Loucy (cell line): ENCODE measurements around the gene SEPTIN6.

Experiments used
- CTCF ChIP-seq: fragments of 200-600 bp; sonication (generic); conservative IDR thresholded peaks from 2 replicates; pipeline ENCODE4 v1.5.1; 2014; ENCODE audit warnings: mild to moderate bottlenecking, antibody characterized with exemption, low read length
- EZH2phosphoT487 ChIP-seq: fragments of 200-600 bp; IDR thresholded peaks from 2 replicates; pipeline ENCODE4 v1.6.1; 2018; ENCODE audit warnings: antibody characterized with exemption, mild to moderate bottlenecking, moderate library complexity, borderline replicate concordance

- no peak for TF ChIP-seq EZH2phosphoT487
- TF ChIP-seq CTCF, result no peak
These were observed 43.3 kb upstream of the SEPTIN6 start for GRCh38 chrX:119736206-119736764.
